ENCODE results near the gene ZNF805. TPM values are rescaled to one million over a fixed set of nuclear protein-coding genes. Genes with fewer than 3 reads are reported as not detected.
A peak's percentile ranks its signal among the peaks of the same experiment; 100 is the strongest.

The ZNF805 gene
- total RNA-seq, 1 experiment from 2014 or later, result 12.9 TPM

- no peak overlapping the region for H3K4me2 ChIP-seq (ENCODE audit: low read length)
- H3F3A ChIP-seq (ENCODE audit: low read length, unreplicated experiment), result no peaks in the 10 kb centered on the region
Measured at GRCh38 chr19:57302727-57303401, 62.4 kb downstream of the ZNF805 start.

More at GRCh38 chr19:57302727-57303401, 62.4 kb downstream of the ZNF805 start:
- Histone ChIP-seq H3K79me2 (ENCODE audit: low read length) (peaks cover 46% of the 10 kb centered on the region), H3K27ac (ENCODE audit: low read length) (no peak overlapping the region), H3K4me1 (ENCODE audit: insufficient read depth, low read length) (peaks cover 26% of the 10 kb centered on the region), H3K36me3 (ENCODE audit: low read depth, low read length) (peaks cover 34% of the 10 kb centered on the region), H3K9me3 (ENCODE audit: low read length) (no peaks in the 10 kb centered on the region), H3K27me3 (ENCODE audit: low read length) (no peaks in the 10 kb centered on the region), H3K4me3 (ENCODE audit: low read length) (no peak overlapping the region), H4K20me1 (ENCODE audit: low read length) (peaks cover 22% of the 10 kb centered on the region; the same call in 1 of the 2 replicates), H3K9me2 (replicated peaks; ENCODE audit: low read length) (no peaks in the 10 kb centered on the region), H2AFZ (ENCODE audit: low read length) (no peak overlapping the region), H3K9ac (ENCODE audit: low read length) (no peak overlapping the region)
- no peak for TF ChIP-seq CTCF (conservative IDR thresholded peaks at IDR 0.05; ENCODE audit: low read depth, low read length)
- no peak for TF ChIP-seq EZH2phosphoT487 (IDR thresholded peaks at IDR 0.05; ENCODE audit: borderline replicate concordance, low read length)
- no peak for TF ChIP-seq EZH2 (IDR thresholded peaks at IDR 0.05; ENCODE audit: low read length, unreplicated experiment)
- no TSS peak for BruUV-seq (replicated peaks)
- CTCF ChIA-PET, result no interaction called here
- peak; percentile 10 for DNase-seq
- ATAC-seq, result no peak
- POLR2A ChIA-PET (ENCODE audit: unreplicated experiment), result no interaction called here
- intact Hi-C loops (cut with micrococcal nuclease), result no loop called here

Other genes starting within 250 kb of the ZNF805 start
- not detected in 2 replicates for gene USP29, start 120.6 kb upstream of the ZNF805 start, total RNA-seq (2014; rRNA removed)
- not detected in 2 replicates for gene ZIM3, start 95.4 kb upstream of the ZNF805 start, total RNA-seq (2014; rRNA removed)
- gene DUXA, start 73.1 kb upstream of the ZNF805 start, total RNA-seq (2014; rRNA removed), result not detected in 2 replicates
- gene ZNF264, start 49.1 kb upstream of the ZNF805 start, total RNA-seq (2014; rRNA removed), result 44.1 and 53.9 TPM in 2 replicates
- 2.0 and 3.2 TPM in 2 replicates for gene AURKC, start 9.6 kb upstream of the ZNF805 start, total RNA-seq (2014; rRNA removed)
- gene ZNF460, start 39.9 kb downstream of the ZNF805 start, total RNA-seq (2014; rRNA removed), result 39.5 and 60.6 TPM in 2 replicates
- gene ZNF543, start 79.8 kb downstream of the ZNF805 start, total RNA-seq (2014; rRNA removed), result 5.2 and 7.6 TPM in 2 replicates
- gene ZNF304, start 110.6 kb downstream of the ZNF805 start, total RNA-seq (2014; rRNA removed), result 8.1 and 8.2 TPM in 2 replicates
- gene TRAPPC2B, start 122.9 kb downstream of the ZNF805 start, total RNA-seq (2014; rRNA removed), result 16.1 and 21.0 TPM in 2 replicates
- 0.81 and 3.2 TPM in 2 replicates for gene ZNF547, start 122.9 kb downstream of the ZNF805 start, total RNA-seq (2014; rRNA removed)
- gene ZNF548, start 149.2 kb downstream of the ZNF805 start, total RNA-seq (2014; rRNA removed), result 14.4 and 21.8 TPM in 2 replicates
- gene ZNF17, start 170.5 kb downstream of the ZNF805 start, total RNA-seq (2014; rRNA removed), result 4.7 and 7.8 TPM in 2 replicates
- 17.6 and 21.9 TPM in 2 replicates for gene ZNF749, start 194.7 kb downstream of the ZNF805 start, total RNA-seq (2014; rRNA removed)
- gene VN1R1, start 216.5 kb downstream of the ZNF805 start, total RNA-seq (2014; rRNA removed), result 0.18 TPM in 1 of 2 replicates, not detected in the other
- 12.5 and 14.1 TPM in 2 replicates for gene ZNF772, start 236.9 kb downstream of the ZNF805 start, total RNA-seq (2014; rRNA removed)
- gene ZNF419, start 247.1 kb downstream of the ZNF805 start, total RNA-seq (2014; rRNA removed), result 16.5 and 22.3 TPM in 2 replicates